DOHH2 (cell line): Measurements from ENCODE around the gene ICOSLG.

Experiments used
- CTCF ChIP-seq: fragments of 200-600 bp; sonication (generic); IDR thresholded peaks from one replicate; pipeline ENCODE4 v1.5.1; 2014; ENCODE audit warnings: antibody characterized with exemption, mild to moderate bottlenecking, low read depth, low read length; ENCODE audit not compliant: poor library complexity, severe bottlenecking
- EZH2phosphoT487 ChIP-seq: fragments of 200-600 bp; sonication (generic); IDR thresholded peaks from 2 replicates; pipeline ENCODE4 v1.6.1; 2017; ENCODE audit warnings: borderline replicate concordance, mild to moderate bottlenecking, antibody characterized with exemption, low read length, moderate library complexity, mixed read lengths

GRCh38 chr21:44263768-44264167 lies 23.0 kb upstream of the ICOSLG start:
- TF ChIP-seq CTCF = no peak
- no peak for TF ChIP-seq EZH2phosphoT487
